Gastrocnemius medialis (tissue), 4 donors: ENCODE measurements around the gene PAPSS2. TPM values are rescaled to one million over a fixed set of nuclear protein-coding genes. Genes with fewer than 3 reads are reported as not detected.

Experiments
- ATAC-seq, 2 donors: fragments of 150-250 bp; one replicate each; pipeline ENCODE4 v1.9.1; 2016
- DNase-seq, 2 donors: peaks; one replicate each; pipeline ENCODE4 v3.0.0-alpha.2; 2019
- H3K27ac ChIP-seq, 4 donors: fragments of 200-600 bp; sonication (generic); 1 replicate in 1 of 4; 2 replicates in 3 of 4; pipeline ENCODE4 v1.5.1; 2016 to 2018; ENCODE audit warnings: mild to moderate bottlenecking in 2 of 4, moderate library complexity in 1 of 4
- H3K27me3 ChIP-seq, 3 donors: fragments of 200-600 bp; sonication (generic) in 2 of 3; 1 replicate in 1 of 3; 2 replicates in 2 of 3; pipeline versions ENCODE4 v1.5.1 to v1.6.0; 2016 to 2019; ENCODE audit warnings: mild to moderate bottlenecking in 1 of 3, moderate library complexity in 1 of 3
- H3K36me3 ChIP-seq, 2 donors: fragments of 200-600 bp; sonication (generic) in 1 of 2; one replicate each; pipeline ENCODE4 v1.5.1; 2017 to 2018
- H3K4me1 ChIP-seq, 2 donors: fragments of 200-600 bp; sonication (generic) in 1 of 2; one replicate each; pipeline ENCODE4 v1.5.1; 2016 to 2017; ENCODE audit warnings: mild to moderate bottlenecking in 2 of 2
- H3K4me3 ChIP-seq, 4 donors: fragments of 200-600 bp; sonication (generic) in 3 of 4; 1 replicate in 1 of 4; 2 replicates in 3 of 4; pipeline ENCODE4 v1.5.1; 2016 to 2019; ENCODE audit warnings: mild to moderate bottlenecking in 2 of 4
- H3K9me3 ChIP-seq, 3 donors: fragments of 200-600 bp; sonication (generic) in 2 of 3; 1 replicate in 1 of 3; 2 replicates in 2 of 3; pipeline ENCODE4 v1.5.1; 2016 to 2019
- POLR2A ChIP-seq, 2 donors: fragments of 450-650 bp; IDR thresholded peaks; one replicate each; pipeline ENCODE4 v1.6.1; 2017; ENCODE audit warnings: antibody characterized with exemption in 2 of 2, mild to moderate bottlenecking in 2 of 2, moderate library complexity in 2 of 2
- in situ Hi-C, 4 donors: fragments of 200-750 bp; cut with MboI; loops; one replicate each; pipeline versions ENCODE4 v1.15.0 to v1.8.0; 2017; ENCODE audit warnings: low sequenced_read_pairs in 4 of 4
- intact Hi-C: fragments of 100-400 bp; cut with DNase I; formaldehyde crosslinking; loops from one replicate; pipeline ENCODE4 v1.15.1; 2023; ENCODE audit warnings: low total_unique reads
- total RNA-seq, 4 donors: library from RNA; depleted of rRNA; stranded (reverse); fragments of >200 nt; gene quantifications; one replicate each; pipeline versions ENCODE4 v1.1.0 to v1.2.3, GENCODE V29; 2016
- TF ChIP-seq, protein P1 (sequence below), 5 experiments: fragments of 450-650 bp in 3 of 5; fragments of 200-600 bp in 2 of 5; sonication (generic) in 2 of 5; IDR thresholded peaks in 4 of 5; conservative IDR thresholded peaks in 1 of 5; 1 replicate in 4 of 5; 2 replicates in 1 of 5; pipeline ENCODE4 v1.5.1; 2016 to 2019; ENCODE audit warnings: antibody characterized with exemption in 5 of 5, mild to moderate bottlenecking in 3 of 5, moderate library complexity in 3 of 5

The PAPSS2 gene
- total RNA-seq, 4 donors from 2014 or later: 2.7 to 8.7 (median 6.8) TPM

DNA sequence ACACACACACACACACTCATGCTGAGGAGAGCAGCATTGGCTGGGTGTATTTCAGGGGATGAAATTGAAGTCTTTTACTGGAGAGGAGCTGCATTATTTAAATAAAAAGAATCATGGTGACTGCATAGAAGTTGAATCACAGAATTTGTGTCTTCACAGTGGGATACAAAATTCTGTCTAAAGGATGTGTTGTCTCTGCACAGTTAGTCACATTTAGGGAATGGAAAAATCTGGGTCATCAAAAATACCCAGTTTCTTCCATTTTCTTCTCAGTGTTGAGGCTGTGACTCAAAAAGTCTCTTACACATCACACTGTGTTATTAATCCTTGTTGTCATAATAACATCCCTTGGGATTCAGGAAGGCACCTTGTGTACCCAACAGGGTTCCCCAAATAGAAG is 10.9 kb downstream of the PAPSS2 start:
- ATAC-seq (no peak), DNase-seq (no peak)
- Histone ChIP-seq H3K4me3 (no peak overlapping the region), H3K36me3 (no peaks in the 10 kb centered on the region), H3K27me3 (no peaks in the 10 kb centered on the region), H3K4me1 (no peaks in the 10 kb centered on the region), H3K27ac (no peak overlapping the region), H3K9me3 (no peaks in the 10 kb centered on the region)
- in situ Hi-C loops: no loop called here
- TF ChIP-seq, protein P1, sequence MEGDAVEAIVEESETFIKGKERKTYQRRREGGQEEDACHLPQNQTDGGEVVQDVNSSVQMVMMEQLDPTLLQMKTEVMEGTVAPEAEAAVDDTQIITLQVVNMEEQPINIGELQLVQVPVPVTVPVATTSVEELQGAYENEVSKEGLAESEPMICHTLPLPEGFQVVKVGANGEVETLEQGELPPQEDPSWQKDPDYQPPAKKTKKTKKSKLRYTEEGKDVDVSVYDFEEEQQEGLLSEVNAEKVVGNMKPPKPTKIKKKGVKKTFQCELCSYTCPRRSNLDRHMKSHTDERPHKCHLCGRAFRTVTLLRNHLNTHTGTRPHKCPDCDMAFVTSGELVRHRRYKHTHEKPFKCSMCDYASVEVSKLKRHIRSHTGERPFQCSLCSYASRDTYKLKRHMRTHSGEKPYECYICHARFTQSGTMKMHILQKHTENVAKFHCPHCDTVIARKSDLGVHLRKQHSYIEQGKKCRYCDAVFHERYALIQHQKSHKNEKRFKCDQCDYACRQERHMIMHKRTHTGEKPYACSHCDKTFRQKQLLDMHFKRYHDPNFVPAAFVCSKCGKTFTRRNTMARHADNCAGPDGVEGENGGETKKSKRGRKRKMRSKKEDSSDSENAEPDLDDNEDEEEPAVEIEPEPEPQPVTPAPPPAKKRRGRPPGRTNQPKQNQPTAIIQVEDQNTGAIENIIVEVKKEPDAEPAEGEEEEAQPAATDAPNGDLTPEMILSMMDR (IDR thresholded peaks at IDR 0.05 in 4 of 5, conservative IDR thresholded peaks at IDR 0.05 in 1 of 5): no peak
- TF ChIP-seq POLR2A (IDR thresholded peaks at IDR 0.05): no peak
- intact Hi-C loops: no loop called here

DNA sequence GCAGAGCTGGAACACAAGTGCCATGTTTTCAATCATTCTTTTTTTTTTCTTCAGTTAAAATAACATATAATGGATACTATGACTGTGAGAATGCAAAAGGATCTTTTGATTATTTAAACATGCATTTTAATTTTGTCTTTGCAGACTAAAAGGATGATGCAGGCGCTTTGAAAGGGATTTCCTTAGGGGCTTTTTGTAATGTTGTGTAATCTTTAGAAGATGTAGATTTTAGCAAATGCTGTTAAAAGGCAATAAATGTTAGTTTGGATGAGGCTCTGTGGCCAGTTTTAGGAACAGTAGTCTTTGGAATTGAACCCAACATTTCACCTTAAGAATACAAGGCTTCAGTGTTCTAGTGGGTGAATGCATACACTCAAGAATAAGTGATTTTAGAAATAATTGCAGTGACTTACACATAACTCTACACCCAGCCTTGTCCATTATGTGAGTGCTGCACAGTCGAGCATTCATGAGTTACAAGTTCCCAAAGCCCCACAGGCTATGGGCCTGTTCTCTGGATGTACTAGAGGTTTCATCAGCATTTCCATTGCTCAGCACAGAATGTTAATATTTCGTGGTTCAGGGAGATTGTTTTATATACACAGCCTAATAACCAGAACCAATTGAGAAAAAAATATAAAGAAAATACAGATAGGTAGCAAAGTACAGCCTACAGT is 11.6 kb downstream of the PAPSS2 start:
- H3K36me3 ChIP-seq: no peaks in the 10 kb centered on the region
- DNase-seq (no peak), ATAC-seq (no peak)
- in situ Hi-C loops (no loop called here), intact Hi-C loops (no loop called here)
- H3K9me3 ChIP-seq: no peaks in the 10 kb centered on the region
- no peaks in the 10 kb centered on the region for H3K4me1 ChIP-seq
- H3K4me3 ChIP-seq: no peak overlapping the region
- TF ChIP-seq, protein P1 (IDR thresholded peaks at IDR 0.05 in 4 of 5, conservative IDR thresholded peaks at IDR 0.05 in 1 of 5): no peak
- no peak for TF ChIP-seq POLR2A (IDR thresholded peaks at IDR 0.05)
- no peaks in the 10 kb centered on the region for H3K27me3 ChIP-seq
- no peak overlapping the region for H3K27ac ChIP-seq

DNA sequence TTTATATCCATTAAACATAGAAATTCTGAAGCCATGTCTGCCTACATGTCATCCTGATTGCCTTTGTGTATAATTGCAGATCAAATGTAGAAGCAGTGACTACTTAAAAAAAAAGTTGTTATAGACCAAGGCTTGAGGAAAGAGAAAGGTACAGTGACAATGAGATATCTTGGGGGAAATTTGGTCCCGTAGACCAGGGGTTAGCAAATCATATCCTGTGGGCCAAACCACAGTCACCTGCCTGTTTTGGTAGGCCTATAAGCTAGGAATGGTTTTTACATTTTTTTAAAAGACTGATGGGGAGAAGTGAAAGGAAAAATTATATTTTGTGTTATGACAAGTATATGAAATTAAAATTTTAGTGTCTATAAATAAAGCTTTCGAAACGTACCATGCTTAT is 12.9 kb downstream of the PAPSS2 start:
- TF ChIP-seq, protein P1 (IDR thresholded peaks at IDR 0.05 in 4 of 5, conservative IDR thresholded peaks at IDR 0.05 in 1 of 5): no peak
- TF ChIP-seq POLR2A (IDR thresholded peaks at IDR 0.05): no peak
- no peaks in the 10 kb centered on the region for H3K36me3 ChIP-seq
- no peaks in the 10 kb centered on the region for H3K9me3 ChIP-seq
- intact Hi-C loops: no loop called here
- in situ Hi-C loops: no loop called here
- ATAC-seq (no peak), DNase-seq (no peak)
- H3K4me3 ChIP-seq: no peak overlapping the region
- H3K27ac ChIP-seq: no peak overlapping the region
- no peaks in the 10 kb centered on the region for H3K27me3 ChIP-seq
- no peaks in the 10 kb centered on the region for H3K4me1 ChIP-seq

DNA sequence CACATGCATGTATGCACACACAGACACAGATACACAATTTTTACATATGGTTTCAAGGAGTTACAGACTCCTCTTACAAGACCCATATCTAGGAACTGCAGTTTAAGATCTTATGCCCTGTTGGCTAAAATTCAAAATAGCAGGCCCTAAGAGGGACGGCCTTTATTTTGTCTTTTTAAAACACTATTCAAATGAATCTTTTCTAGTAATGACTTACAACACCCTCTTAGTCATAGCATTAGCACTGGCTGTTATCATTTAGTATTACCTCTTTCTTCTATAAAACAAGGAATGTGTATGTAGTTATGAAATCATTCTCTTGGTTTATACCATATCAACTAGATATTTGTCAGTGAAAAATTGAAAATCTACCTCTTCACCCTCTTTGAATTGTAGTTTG is 15.3 kb downstream of the PAPSS2 start:
- Histone ChIP-seq H3K36me3 (no peaks in the 10 kb centered on the region), H3K4me3 (no peak overlapping the region), H3K27ac (no peak overlapping the region), H3K27me3 (no peaks in the 10 kb centered on the region), H3K9me3 (no peaks in the 10 kb centered on the region), H3K4me1 (no peaks in the 10 kb centered on the region)
- in situ Hi-C loops: no loop called here
- TF ChIP-seq POLR2A (IDR thresholded peaks at IDR 0.05): no peak
- TF ChIP-seq, protein P1 (IDR thresholded peaks at IDR 0.05 in 4 of 5, conservative IDR thresholded peaks at IDR 0.05 in 1 of 5): no peak
- intact Hi-C loops: no loop called here
- ATAC-seq (no peak), DNase-seq (no peak)
